ENCODE results near the gene TAP2.

GRCh38 chr6:32799168-32799567 lies 39.4 kb downstream of the TAP2 start:
- TF ChIP-seq CTCF (IDR thresholded peaks at IDR 0.05) (no peak), EZH2 (IDR thresholded peaks at IDR 0.05; ENCODE audit: borderline replicate concordance, insufficient read depth, low read depth, low read length, poor library complexity, severe bottlenecking) (no peak)
